Subcutaneous adipose tissue (tissue), 4 donors: Measurements from ENCODE around the gene P2RX1. TPM values are rescaled to one million over a fixed set of nuclear protein-coding genes. Genes with fewer than 3 reads are reported as not detected.

Experiments used
- CTCF ChIP-seq: fragments of 450-650 bp; IDR thresholded peaks from one replicate; pipeline ENCODE4 v1.5.1; 2016; ENCODE audit warnings: low read depth, mild to moderate bottlenecking, control low read depth, antibody characterized with exemption, moderate library complexity
- total RNA-seq, 4 donors: library from RNA; depleted of rRNA; stranded (reverse); fragments of >200 nt; gene quantifications; one replicate each; pipeline ENCODE4 v1.1.0, GENCODE V29; 2016

Gene P2RX1
- total RNA-seq, 4 donors from 2014 or later: 0.94 to 9.3 (median 1.8) TPM

GRCh38 chr17:3927628-3928340 lies 11.5 kb upstream of the P2RX1 start:
- no peak for TF ChIP-seq CTCF

GRCh38 chr17:3926860-3927627 lies 10.8 kb upstream of the P2RX1 start:
- no peak for TF ChIP-seq CTCF

GRCh38 chr17:3925684-3926485 lies 9.6 kb upstream of the P2RX1 start:
- TF ChIP-seq CTCF: no peak

GRCh38 chr17:3924512-3925350 lies 8.5 kb upstream of the P2RX1 start:
- TF ChIP-seq CTCF: no peak

- TF ChIP-seq CTCF: no peak
Measured at GRCh38 chr17:3923466-3924190, 7.4 kb upstream of the P2RX1 start.

GRCh38 chr17:3922765-3923164 lies 6.5 kb upstream of the P2RX1 start:
- TF ChIP-seq CTCF: no peak
